ENCODE data around the gene SAMD4B.
A peak's percentile ranks its signal among the peaks of the same experiment; 100 is the strongest.

The SAMD4B gene

DNA sequence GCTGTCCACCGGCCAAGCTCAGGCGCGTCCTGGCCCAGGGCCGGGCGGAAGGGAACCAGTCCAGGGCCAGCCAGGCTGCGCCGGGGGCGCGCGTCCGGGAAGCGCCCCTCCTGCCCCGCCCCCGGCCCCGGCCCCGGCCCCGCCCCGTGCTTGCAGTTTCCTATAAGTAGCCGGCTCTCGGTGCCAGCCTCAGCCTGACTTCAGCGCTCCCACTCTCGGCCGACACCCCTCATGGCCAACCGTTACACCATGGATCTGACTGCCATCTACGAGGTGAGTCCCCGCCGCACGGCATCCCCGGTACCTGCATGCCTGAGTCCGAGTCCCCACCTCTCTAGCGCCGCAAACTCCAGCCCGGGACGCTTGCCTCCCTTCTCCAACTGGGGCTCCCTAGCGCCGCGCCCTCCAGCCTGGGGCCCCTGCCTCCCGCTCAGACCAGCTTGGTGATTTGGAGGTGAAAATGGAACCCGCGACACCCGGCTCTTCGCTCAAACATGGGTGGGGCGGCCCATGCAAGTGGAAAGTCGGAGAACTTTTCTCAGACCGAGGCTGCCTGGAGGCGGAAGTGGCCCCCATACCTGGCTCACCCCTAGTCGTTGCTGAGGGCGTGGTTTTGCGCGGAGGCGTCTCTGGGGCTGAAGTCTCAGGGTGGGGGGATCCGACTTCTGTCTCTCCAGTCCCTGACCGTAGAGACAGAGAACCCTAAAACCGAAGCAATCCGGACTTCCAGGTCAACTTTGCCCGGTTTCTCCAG, 64.6 kb downstream of the SAMD4B start, which contains the start of gene ZFP36:
TSS of gene ZFP36 (plus strand) at position 192 of the 754 bp plus-strand sequence. CDS start at position 250, 58 bp downstream.
- no peak for DNase-seq (ENCODE audit: low read depth)
- H3K4me3 ChIP-seq (ENCODE audit: low read depth, low read length), result peak within 1 kb of the TSS; percentile 98
- no peak for TF ChIP-seq CTCF (IDR thresholded peaks at IDR 0.05; ENCODE audit: low read depth, low read length, missing control alignments)

DNA sequence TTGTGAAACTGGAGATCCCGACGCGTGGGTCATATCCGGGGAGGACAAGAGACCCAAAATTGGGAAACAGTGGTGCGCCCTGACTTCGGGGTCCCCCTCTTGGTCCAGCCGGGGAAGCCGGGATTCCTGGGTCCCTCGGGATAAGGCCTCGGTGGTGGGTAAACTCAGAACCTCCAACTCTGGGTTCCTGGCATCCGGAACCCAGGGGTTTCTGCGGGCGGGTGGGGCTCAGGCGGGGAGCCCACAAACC, 65.1 kb downstream of the SAMD4B start:
- no peak for DNase-seq (ENCODE audit: low read depth)
- H3K4me3 ChIP-seq (ENCODE audit: low read depth, low read length), result peak overlapping the region; percentile 98
- no peak for TF ChIP-seq CTCF (IDR thresholded peaks at IDR 0.05; ENCODE audit: low read depth, low read length, missing control alignments)

- H3K4me3 ChIP-seq (ENCODE audit: low read depth, low read length), result peak overlapping the region; percentile 98
- DNase-seq (ENCODE audit: low read depth), result no peak
- TF ChIP-seq CTCF (IDR thresholded peaks at IDR 0.05; ENCODE audit: low read depth, low read length, missing control alignments), result no peak
Observed at GRCh38 chr19:39407660-39408391, 65.6 kb downstream of the SAMD4B start.

GRCh38 chr19:39408392-39409207, 66.4 kb downstream of the SAMD4B start:
- no peak for TF ChIP-seq CTCF (IDR thresholded peaks at IDR 0.05; ENCODE audit: low read depth, low read length, missing control alignments)
- no peak for DNase-seq (ENCODE audit: low read depth)
- H3K4me3 ChIP-seq (ENCODE audit: low read depth, low read length), result peak overlapping the region; percentile 98

DNA sequence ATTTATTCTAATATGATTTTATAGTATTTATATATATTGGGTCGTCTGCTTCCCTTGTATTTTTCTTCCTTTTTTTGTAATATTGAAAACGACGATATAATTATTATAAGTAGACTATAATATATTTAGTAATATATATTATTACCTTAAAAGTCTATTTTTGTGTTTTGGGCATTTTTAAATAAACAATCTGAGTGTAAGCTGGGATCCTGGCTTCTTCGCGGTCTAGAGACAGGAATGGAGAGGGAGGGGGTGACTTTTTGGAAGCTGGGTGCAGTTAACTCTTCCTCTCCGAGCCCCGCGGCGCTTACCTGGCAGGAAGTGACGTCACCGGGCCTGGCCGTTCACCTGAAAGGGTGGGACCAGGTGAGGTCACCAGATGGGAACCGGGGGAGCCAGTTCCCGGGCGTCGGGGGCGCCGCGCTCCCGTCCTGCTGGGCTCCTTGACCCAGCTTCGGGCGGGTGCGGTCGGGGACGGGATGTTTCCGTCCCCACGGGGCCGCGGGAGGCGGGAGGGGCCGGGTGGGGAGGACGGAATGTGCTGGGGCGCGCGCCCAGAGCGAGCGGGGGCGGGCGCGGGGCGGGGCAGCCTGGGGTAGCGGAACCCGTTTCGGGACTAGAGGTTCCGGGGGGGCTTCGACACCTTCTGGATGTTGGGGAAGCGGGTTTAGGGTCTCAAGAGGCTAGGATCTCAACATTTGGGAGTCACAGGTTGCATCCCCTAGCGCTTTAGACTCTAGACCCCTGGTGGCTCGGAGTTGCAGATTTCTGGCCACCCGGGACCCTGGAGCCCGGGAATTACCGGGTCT, 67.2 kb downstream of the SAMD4B start:
- no peak for DNase-seq (ENCODE audit: low read depth)

More for the DNA sequence above, 67.2 kb downstream of the SAMD4B start:
- peak overlapping the region; percentile 98 for H3K4me3 ChIP-seq (ENCODE audit: low read depth, low read length)
- no peak for TF ChIP-seq CTCF (IDR thresholded peaks at IDR 0.05; ENCODE audit: low read depth, low read length, missing control alignments)

Data from GM12864 (cell line).